ENCODE data around the gene ABRACL. TPM values are rescaled to one million over a fixed set of nuclear protein-coding genes. Genes with fewer than 3 reads are reported as not detected.
"Not testable (repeated sequence)": the region's sequence is repeated elsewhere in the genome, so short reads cannot be mapped to it uniquely, and the experiment has no call there.

The ABRACL gene
- total RNA-seq, 1 experiment from 2014 or later = 83.0 TPM

DNA sequence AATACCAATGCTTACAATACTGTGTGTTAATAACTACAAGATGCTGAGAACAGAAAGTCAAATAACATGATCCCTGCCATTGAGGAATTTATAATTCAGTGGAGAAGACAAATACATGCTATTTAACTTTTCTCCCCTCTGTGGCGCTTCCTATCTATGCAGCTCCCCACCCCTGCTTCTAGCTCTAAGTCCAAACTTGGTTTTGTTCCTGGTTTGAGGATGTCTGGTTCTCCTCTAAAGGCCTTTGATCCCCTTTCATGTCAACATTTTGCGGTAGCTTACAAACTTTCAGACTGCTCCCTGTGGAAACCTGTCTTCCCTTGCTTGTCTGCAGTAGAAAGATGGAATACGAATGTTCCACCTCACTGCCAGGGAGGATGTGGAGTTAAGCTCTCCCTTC lies 22.1 kb upstream of the ABRACL start:
- in situ Hi-C loops (cut with HindIII; ENCODE audit: low pct_unique_long_range_greater_than_20kb, low sequenced_read_pairs) = no loop called here

DNA sequence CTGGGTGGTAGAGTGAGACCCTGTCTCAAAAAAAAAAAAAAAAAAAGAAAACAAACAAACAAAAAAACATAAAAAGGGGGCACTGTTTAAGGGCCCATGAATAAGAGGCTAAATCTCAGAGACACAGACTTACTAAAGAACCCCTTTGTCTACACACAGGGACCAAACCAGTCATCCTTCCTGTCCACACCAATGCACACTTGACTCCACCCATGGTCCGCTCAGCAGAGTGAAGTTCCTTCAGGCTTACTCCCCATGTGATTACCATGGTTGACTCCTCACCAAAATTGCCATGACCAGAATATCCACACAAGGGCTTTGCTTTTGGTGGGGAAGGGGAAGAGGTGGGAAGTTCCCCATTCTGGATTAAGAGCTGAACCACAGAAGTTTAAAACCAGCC lies 21.1 kb upstream of the ABRACL start:
- in situ Hi-C loops (cut with HindIII; ENCODE audit: low pct_unique_long_range_greater_than_20kb, low sequenced_read_pairs) = no loop called here
- DNase-seq (ENCODE audit: low read depth) = no peak

More for the DNA sequence above, 22.1 kb upstream of the ABRACL start:
- DNase-seq (ENCODE audit: low read depth) = no peak

GRCh38 chr6:139008117-139008516 lies 20.4 kb upstream of the ABRACL start:
- DNase-seq (ENCODE audit: low read depth) = no peak
- in situ Hi-C loops (cut with HindIII; ENCODE audit: low pct_unique_long_range_greater_than_20kb, low sequenced_read_pairs) = no loop called here

DNA sequence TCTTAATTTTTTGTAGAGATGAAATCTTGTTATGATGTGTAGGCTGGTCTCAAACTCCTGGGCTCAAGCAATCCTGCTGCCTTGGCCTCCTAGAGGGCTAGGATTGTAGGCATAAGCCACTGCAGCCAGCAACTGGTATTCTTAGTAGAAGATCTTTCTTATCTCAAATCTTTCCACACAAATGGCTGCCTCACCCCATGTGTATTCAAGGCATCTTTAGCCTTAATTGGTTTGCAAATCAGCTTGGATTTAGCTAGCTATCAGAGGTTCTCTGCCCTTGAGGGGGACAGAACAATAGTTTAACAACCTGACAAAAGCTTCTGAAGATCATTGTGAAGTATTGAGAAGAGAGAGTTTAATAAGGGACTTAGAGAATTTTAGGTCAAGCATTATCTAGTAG lies 17.9 kb upstream of the ABRACL start:
- DNase-seq (ENCODE audit: low read depth) = no peak
- in situ Hi-C loops (cut with HindIII; ENCODE audit: low pct_unique_long_range_greater_than_20kb, low sequenced_read_pairs) = no loop called here

GRCh38 chr6:139011980-139012379 lies 16.6 kb upstream of the ABRACL start:
- in situ Hi-C loops (cut with HindIII; ENCODE audit: low pct_unique_long_range_greater_than_20kb, low sequenced_read_pairs) = no loop called here
- DNase-seq (ENCODE audit: low read depth) = no peak

DNA sequence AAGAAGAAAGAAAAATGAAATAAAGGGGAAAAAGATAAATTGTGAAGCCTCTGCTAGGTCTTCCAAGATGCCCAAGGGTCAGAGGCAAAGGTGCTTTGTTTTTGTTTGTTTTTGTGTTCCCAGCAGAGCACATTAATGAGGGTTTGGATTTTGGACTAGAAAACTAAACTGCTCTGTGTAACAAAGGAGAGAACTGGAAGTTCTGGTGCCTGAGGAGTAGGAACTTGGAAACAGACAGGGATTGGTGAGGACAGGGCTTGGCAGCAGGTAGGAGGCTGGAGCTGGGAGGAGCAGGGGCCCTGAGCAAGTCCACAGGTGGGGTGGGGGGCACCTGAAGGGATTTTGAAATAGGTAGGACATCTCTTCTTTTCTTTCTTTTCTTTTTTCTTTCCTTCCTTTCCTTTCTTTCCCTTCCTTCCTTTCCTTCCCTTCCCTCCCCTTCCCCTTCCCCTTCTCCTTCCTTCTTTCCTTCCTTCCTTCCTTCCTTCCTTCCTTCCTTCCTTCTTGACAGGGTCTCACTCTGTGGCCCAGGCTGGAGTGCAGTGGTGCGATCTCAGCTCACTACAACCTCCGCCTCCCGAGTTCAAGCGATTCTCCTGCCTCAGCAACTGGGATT lies 15.3 kb upstream of the ABRACL start:
- in situ Hi-C loops (cut with HindIII; ENCODE audit: low pct_unique_long_range_greater_than_20kb, low sequenced_read_pairs) = no loop called here
- DNase-seq (ENCODE audit: low read depth) = no peak

GRCh38 chr6:139014945-139015344 lies 13.6 kb upstream of the ABRACL start:
- no peak for DNase-seq (ENCODE audit: low read depth)
- in situ Hi-C loops (cut with HindIII; ENCODE audit: low pct_unique_long_range_greater_than_20kb, low sequenced_read_pairs) = no loop called here

DNA sequence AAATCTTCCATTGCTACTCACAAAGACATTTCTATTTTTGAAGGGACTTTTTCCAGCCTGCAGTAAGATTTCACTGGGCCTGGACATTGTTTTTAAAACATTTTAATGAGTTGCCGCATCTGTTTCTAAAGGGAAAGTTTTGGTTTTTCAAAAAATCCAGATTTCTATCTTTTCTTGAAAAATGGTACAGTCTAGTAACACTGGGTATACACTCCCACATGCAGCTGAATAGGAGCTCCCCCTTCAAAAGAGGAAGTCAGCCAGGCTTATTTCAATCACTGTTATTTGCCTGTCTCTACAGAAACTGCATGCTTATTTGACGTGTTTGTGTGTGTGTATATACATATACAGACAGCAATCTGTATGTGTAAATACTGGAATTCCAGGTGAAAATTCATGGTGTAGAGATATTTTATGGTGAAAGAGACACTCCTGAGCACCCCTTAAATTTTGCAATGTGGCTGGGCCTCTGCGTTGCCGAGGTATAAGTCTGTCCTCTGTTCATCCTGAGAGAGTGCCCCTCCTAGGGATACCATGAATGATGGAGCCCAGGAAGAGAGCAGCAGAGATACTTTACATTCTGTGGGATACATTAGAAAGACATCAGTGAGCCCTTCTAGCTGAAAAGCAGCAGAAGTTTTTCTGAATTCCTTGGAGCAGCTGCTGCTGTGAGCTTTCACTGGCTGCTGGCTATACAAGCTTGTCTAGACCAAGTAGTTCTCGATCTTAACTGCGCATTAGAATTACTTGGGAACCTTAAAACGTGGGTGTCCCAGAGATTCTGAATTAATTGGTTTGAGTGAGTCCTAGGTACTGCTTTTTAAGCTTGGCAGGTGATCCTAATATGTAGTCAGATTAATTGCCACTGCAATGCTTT lies 12.0 kb upstream of the ABRACL start:
- in situ Hi-C loops (cut with HindIII; ENCODE audit: low pct_unique_long_range_greater_than_20kb, low sequenced_read_pairs) = no loop called here
- no peak for DNase-seq (ENCODE audit: low read depth)

DNA sequence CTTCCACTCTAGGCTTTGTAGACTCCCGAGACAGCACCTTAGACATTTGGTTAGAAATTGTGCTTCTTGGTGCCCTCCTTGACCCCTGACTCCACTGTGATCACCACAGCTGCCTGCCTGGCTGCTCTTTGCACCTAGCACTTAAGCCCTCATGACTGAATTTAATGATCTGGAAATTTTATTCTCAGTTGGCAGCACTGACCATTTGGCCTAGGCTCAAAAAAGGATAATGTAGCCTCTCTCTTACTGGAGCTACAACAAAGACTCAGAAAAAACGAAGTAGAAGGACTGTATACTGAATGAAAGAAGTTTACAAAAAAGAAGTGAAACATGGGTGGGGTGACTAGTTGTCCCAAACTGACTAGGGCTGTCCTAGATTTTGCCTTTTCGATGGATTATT lies 11.3 kb upstream of the ABRACL start:
- in situ Hi-C loops (cut with HindIII; ENCODE audit: low pct_unique_long_range_greater_than_20kb, low sequenced_read_pairs) = no loop called here
- peak; percentile 27 for DNase-seq (ENCODE audit: low read depth)

- DNase-seq (ENCODE audit: low read depth) = no peak
- in situ Hi-C loops (cut with HindIII; ENCODE audit: low pct_unique_long_range_greater_than_20kb, low sequenced_read_pairs) = no loop called here
These were observed 8.8 kb upstream of the ABRACL start for GRCh38 chr6:139019722-139020121.

GRCh38 chr6:139020689-139021088 lies 7.9 kb upstream of the ABRACL start:
- DNase-seq (ENCODE audit: low read depth) = no peak
- in situ Hi-C loops (cut with HindIII; ENCODE audit: low pct_unique_long_range_greater_than_20kb, low sequenced_read_pairs) = no loop called here

GRCh38 chr6:139025416-139025815 lies 3.1 kb upstream of the ABRACL start:
- in situ Hi-C loops (cut with HindIII; ENCODE audit: low pct_unique_long_range_greater_than_20kb, low sequenced_read_pairs) = not testable (repeated sequence)

GRCh38 chr6:139027620-139028182 lies 844 bp upstream of the ABRACL start:
- in situ Hi-C loops (cut with HindIII; ENCODE audit: low pct_unique_long_range_greater_than_20kb, low sequenced_read_pairs) = no loop called here
- DNase-seq (ENCODE audit: low read depth) = peak; percentile 56

More at GRCh38 chr6:139025416-139025815, 3.1 kb upstream of the ABRACL start:
- DNase-seq (ENCODE audit: low read depth) = not testable (repeated sequence)

DNA sequence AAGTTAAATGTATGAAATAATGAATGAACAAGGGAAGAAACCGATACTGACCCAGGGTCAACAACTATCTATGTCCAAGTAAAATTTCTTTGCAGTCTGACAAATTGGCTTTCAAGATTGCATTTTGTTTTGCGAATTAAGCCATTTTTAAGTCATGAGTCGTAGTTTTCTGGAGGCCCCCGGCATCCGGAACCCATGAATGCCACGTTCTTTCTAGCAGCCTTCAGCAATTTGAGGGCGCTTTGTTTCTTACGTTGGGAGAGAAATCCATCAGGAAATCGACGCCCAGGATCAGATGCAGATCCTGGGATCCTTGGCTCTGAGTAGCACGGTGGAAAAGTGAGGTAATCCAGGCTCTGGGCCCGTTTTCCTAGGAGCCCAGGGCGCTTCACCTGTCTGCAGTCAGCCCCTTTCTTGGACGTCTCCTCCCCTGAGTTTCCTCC lies 309 bp upstream of the ABRACL start:
- no peak for DNase-seq (ENCODE audit: low read depth)
- in situ Hi-C loops (cut with HindIII; ENCODE audit: low pct_unique_long_range_greater_than_20kb, low sequenced_read_pairs) = no loop called here

- DNase-seq (ENCODE audit: low read depth) = no peak
- in situ Hi-C loops (cut with HindIII; ENCODE audit: low pct_unique_long_range_greater_than_20kb, low sequenced_read_pairs) = no loop called here
These were observed 1.1 kb downstream of the ABRACL start for GRCh38 chr6:139029470-139030227.

DNA sequence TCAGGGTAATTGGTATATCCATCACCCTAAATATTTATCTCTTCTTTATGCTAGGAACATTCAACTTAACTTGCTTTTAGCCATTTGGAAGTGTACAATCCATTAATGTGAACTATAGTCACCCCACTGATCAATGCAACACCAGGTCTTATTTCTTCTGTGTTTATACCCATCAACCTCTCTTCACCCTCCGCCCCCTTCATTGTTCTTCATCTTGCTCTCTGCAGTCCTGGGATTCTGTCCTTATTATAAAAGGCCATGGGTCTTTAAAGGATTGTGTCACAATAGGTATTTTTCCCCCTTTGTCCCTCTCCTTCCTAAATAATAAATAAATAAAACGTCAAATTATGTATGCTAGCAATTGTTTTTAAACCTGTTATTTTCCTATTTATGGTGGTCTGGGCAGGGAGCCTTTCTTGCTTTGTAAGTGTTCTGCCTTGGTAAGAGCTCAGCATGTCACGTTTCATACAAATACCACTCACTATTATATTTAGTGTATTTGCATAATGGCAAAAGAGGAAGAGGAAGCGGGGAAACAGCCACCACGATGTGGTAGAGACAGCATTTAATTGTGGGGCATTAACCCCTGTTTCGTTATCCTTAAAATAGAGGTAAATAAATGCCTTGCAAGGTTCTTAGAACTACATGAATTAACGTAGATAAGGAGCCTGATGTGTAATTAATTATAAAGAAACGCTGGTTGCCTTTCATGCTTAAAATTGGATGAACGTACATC lies 1.9 kb downstream of the ABRACL start:
- no peak for DNase-seq (ENCODE audit: low read depth)
- in situ Hi-C loops (cut with HindIII; ENCODE audit: low pct_unique_long_range_greater_than_20kb, low sequenced_read_pairs) = no loop called here

- DNase-seq (ENCODE audit: low read depth) = peak; percentile 67
- in situ Hi-C loops (cut with HindIII; ENCODE audit: low pct_unique_long_range_greater_than_20kb, low sequenced_read_pairs) = no loop called here
These were observed 8.9 kb downstream of the ABRACL start for GRCh38 chr6:139037490-139037889.

DNA sequence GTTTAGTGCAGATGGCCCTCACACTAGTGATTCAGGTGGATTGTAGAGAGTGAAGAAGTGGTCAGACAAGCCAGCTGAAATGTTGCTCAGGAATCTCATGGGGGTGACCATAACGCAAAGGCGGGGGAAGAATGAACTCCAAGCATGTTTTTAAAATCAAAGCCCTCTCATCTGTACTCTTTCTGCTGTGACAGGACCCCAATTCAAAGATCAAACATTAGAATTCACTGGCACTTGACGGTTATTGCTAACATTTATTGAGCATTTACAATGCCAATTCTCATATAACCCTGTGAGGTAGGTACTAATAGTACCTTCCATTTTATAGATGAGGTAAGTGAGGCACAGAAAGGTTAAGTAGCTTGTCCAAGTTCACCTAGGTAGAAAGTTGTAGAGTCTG lies 15.7 kb downstream of the ABRACL start:
- in situ Hi-C loops (cut with HindIII; ENCODE audit: low pct_unique_long_range_greater_than_20kb, low sequenced_read_pairs) = no loop called here
- DNase-seq (ENCODE audit: low read depth) = no peak
